Mucosa of descending colon (tissue), 3 donors: Measurements from ENCODE around the gene HOXD11. TPM values are rescaled to one million over a fixed set of nuclear protein-coding genes. Genes with fewer than 3 reads are reported as not detected.

Experiments
- ATAC-seq: fragments of 200-7000 bp; cut with Tn5 transposase; one replicate; pipeline ENCODE4 v1.9.1; 2020; ENCODE audit warnings: mild to moderate bottlenecking, moderate library complexity
- DNase-seq, 3 donors: peaks; one replicate each; pipeline ENCODE4 v3.0.0-alpha.2; 2020
- H3K36me3 ChIP-seq: fragments of 200-600 bp; one replicate; pipeline ENCODE4 v1.8.0; 2021; ENCODE audit warnings: low read depth, mild to moderate bottlenecking
- H3K4me1 ChIP-seq: fragments of 200-600 bp; one replicate; pipeline ENCODE4 v1.8.0; 2021; ENCODE audit warnings: low read depth, mild to moderate bottlenecking
- H3K4me3 ChIP-seq: fragments of 200-600 bp; one replicate; pipeline ENCODE4 v1.8.0; 2021; ENCODE audit warnings: mild to moderate bottlenecking
- H3K9me3 ChIP-seq: fragments of 200-600 bp; one replicate; pipeline ENCODE4 v1.8.0; 2021; ENCODE audit warnings: mild to moderate bottlenecking
- intact Hi-C, 2 donors: fragments of 100-400 bp; cut with DNase I in 1 of 2; cut with micrococcal nuclease in 1 of 2; formaldehyde crosslinking; loops; one replicate each; pipeline versions ENCODE4 v1.11.0 to v1.11.1; 2022; cut with DNase I, micrococcal nuclease
- microRNA-seq: library from miRNA; unstranded; fragments of <30 nt; microRNA quantifications from one replicate; pipeline ENCODE4, GENCODE V29; 2019
- total RNA-seq, 3 donors: library from RNA; stranded (reverse); fragmentation: NEBNext Ultra II Directional in 2 of 3; extraction: Animal tissue kit (Norgen Biotek cat#: 25700) in 2 of 3; gene quantifications; one replicate each; pipeline versions ENCODE4 v1.2.1 to v1.2.4, GENCODE V29; 2021 to 2023
- TF ChIP-seq, protein P1 (sequence below): fragments of 200-600 bp; IDR thresholded peaks from one replicate; pipeline ENCODE4 v1.8.0; 2022; ENCODE audit warnings: antibody characterized with exemption, mild to moderate bottlenecking
- donor health status: DM: no; HTN: no; CAD: no; lungs with moderate emphysema.
- donor health status: DM: no; HTN: no; CAD: no.
- donor health status: DM: no; HTN: yes; CAD: no.

HOXD11 gene
- total RNA-seq, 3 donors from 2014 or later = 1.2 to 2.1 (median 2.1) TPM

DNA sequence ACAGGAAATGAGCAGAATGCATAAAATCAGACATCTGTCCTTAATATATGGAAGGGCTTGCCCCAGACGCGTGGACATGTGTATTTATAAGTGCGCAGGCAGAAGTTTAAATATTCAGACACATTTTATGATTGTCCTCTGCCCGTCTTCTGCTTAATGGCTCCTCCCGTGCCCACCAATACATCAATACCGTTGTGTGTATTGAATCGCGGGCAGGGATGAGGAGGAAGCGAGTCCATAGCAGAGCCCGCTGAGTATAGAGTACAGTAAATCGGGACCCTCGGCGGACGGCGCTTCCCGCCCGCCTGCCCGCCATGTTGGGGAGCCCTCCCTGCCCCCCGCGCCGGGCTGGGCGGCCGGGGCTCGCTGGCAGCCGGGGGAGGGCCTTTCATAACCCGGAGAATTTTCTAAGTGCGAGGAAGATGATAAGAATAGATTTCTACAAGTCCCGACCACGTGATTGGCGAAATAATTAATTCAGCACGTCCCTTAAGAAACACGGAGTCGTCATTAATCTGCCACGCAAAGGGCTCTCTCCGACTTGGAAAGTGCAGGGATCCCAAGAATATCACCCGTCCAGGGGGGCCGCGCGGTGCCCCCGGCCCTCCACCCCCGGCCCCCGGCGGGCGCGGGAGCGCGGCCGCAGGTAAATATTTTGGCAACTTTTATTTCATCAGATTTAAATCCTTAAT is 49.9 kb downstream of the HOXD11 start, which contains the start of gene HOXD3:
HOXD3 (plus strand) TSS at position 501 of the 692 bp plus-strand sequence. CDS start 11,808 bp downstream, outside the sequence.
- ATAC-seq (no peak), DNase-seq (no peak)
- intact Hi-C loops = no loop called here
- H3K4me3 ChIP-seq = no peak within 1 kb of the TSS
- H3K4me1 ChIP-seq = peaks cover 15% of the 10 kb centered on the region
- TF ChIP-seq, protein P1, sequence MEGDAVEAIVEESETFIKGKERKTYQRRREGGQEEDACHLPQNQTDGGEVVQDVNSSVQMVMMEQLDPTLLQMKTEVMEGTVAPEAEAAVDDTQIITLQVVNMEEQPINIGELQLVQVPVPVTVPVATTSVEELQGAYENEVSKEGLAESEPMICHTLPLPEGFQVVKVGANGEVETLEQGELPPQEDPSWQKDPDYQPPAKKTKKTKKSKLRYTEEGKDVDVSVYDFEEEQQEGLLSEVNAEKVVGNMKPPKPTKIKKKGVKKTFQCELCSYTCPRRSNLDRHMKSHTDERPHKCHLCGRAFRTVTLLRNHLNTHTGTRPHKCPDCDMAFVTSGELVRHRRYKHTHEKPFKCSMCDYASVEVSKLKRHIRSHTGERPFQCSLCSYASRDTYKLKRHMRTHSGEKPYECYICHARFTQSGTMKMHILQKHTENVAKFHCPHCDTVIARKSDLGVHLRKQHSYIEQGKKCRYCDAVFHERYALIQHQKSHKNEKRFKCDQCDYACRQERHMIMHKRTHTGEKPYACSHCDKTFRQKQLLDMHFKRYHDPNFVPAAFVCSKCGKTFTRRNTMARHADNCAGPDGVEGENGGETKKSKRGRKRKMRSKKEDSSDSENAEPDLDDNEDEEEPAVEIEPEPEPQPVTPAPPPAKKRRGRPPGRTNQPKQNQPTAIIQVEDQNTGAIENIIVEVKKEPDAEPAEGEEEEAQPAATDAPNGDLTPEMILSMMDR = no peak
- no peaks in the 10 kb centered on the region for H3K36me3 ChIP-seq
- no peaks in the 10 kb centered on the region for H3K9me3 ChIP-seq

DNA sequence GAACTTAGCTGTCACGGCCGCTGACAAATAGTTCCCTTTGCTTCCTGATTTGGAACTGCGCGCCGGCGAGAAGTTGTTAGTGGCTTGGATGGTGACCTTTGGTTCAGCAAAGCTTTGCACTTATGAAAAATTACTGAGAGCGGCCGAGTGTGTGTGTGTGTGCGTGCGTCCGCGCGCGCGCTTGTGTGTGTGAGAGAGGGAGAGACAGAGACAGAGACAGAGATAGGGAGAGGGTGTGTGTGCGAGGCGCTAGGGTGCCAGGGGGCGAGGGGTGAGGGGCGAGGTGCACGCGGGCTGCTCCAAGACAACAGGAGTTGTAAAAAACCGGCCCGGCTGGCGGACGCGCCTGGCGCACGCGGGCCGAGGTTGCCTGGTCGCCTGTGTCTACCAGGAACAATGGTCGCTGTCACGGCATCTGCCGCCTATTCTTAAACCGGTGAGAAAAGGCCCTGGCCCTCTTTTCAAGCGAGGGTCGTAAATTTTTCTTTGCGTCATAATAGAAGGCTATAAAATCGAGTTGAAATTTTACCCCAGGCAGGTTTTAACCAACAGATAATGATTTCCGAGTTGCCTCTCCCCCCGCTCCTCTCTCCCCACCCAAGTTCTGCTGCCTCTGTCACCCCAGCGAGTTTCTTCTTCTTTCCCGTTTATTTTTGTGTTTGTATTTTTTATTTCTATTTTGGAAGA is 50.6 kb downstream of the HOXD11 start:
- DNase-seq (peak in 2 of 3 donors; percentile 71 to 77), ATAC-seq (peak; percentile 79)
- intact Hi-C loops = no loop called here
- Histone ChIP-seq H3K4me1 (peaks cover 15% of the 10 kb centered on the region), H3K4me3 (no peak overlapping the region), H3K9me3 (no peaks in the 10 kb centered on the region), H3K36me3 (no peaks in the 10 kb centered on the region)
- TF ChIP-seq, protein P1 = no peak

DNA sequence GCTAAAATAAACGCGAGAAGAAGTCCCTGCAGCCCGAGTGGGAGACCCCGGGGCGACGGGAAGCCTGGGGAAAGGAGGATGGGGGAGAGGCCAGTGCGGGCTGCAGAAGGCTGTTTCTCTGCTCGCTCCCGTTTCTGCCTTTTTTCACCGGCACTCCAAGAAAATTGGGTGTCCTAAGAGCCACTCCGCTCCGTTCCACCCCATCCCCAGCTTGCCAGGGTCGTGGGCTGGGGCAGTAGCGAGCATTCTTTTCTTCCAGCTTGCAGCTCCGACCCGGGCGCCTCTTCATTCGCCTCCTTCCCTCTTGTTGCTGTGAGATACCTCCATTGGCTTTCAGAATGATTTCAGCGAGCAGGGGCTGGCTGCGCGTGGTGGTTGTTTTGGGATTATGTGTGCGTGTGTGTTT is 51.1 kb downstream of the HOXD11 start:
- ATAC-seq (peak; percentile 4), DNase-seq (no peak)
- no peaks in the 10 kb centered on the region for H3K36me3 ChIP-seq
- peaks cover 15% of the 10 kb centered on the region for H3K4me1 ChIP-seq
- no peak overlapping the region for H3K4me3 ChIP-seq
- intact Hi-C loops = no loop called here
- TF ChIP-seq, protein P1 = no peak
- H3K9me3 ChIP-seq = no peaks in the 10 kb centered on the region

DNA sequence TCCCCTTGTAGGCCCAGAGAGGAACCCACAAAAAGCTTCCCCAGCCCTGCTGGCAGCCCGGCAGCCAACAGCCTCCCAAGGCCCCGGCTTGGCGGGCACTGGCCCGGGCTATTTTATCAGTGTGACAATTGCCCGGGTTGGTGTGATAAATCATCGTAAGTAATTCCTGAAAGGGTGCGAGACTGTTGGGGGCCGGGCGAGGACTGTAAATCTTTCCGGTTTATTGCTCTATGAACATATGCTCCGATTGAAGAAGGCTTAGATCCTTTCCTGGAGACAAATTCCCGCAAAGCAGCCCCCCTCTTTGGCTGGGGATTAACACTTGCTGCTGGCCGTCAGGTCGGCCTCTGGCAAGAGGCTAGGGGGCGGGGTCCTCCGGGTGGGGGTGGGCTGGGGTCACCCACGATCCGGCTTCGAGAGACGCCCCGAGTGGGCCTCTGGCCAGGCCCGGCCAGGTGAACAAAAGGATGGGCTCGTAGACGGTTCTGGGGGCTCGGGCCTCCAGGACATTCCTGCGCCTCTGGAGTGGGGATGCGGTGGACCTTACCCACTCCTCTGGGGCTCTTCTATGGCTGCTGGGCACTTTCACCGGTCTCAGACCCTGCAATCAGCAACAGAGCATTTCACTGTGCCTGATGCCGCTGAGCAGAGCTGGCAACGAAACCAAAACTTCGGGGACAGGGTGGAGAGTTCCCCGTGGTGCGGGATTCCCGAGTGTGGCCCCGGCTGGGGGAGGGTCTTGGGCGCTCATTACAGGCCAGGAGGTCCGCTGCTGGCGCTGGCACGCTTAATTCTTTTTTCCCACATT is 52.0 kb downstream of the HOXD11 start:
- no peaks in the 10 kb centered on the region for H3K9me3 ChIP-seq
- peak; percentile 68 for ATAC-seq
- intact Hi-C loops = no loop called here
- no peaks in the 10 kb centered on the region for H3K36me3 ChIP-seq
- TF ChIP-seq, protein P1 = no peak
- no peak for DNase-seq
- H3K4me3 ChIP-seq = no peak overlapping the region
- peaks cover 15% of the 10 kb centered on the region for H3K4me1 ChIP-seq

Small RNAs within 50 kb of the gene (microRNA-seq; reads per million reads assigned to microRNA genes)
- 20,104 reads per million, percentile 97 among the genes with 10 or more reads in this experiment for gene MIR10B

Other genes with a start within 250 kb of the HOXD11 start
- 10 to 100 TPM; 33.4 to 35.9 (median 35.3) TPM for gene LNPK, start 105.0 kb upstream of the HOXD11 start, total RNA-seq
- gene EVX2, start 23.3 kb upstream of the HOXD11 start, total RNA-seq = under 1 TPM in 1 of 3 donors, not detected in 2; 0.12 TPM
- gene HOXD13, start 14.6 kb upstream of the HOXD11 start, total RNA-seq = 1 to 10 TPM in 2 of 3 donors, not detected in 1; 1.1 to 1.5 TPM
- not detected for gene HOXD12, start 7.5 kb upstream of the HOXD11 start, total RNA-seq
- gene HOXD10, start 9.5 kb downstream of the HOXD11 start, total RNA-seq = 1 to 10 TPM; 1.8 to 4.1 (median 3.0) TPM
- gene HOXD9, start 15.4 kb downstream of the HOXD11 start, total RNA-seq = 1 to 10 TPM; 2.1 to 5.6 (median 2.2) TPM
- gene HOXD8, start 22.4 kb downstream of the HOXD11 start, total RNA-seq = 10 to 100 TPM in 1 of 3 donors, 1 to 10 TPM in 2; 4.9 to 13.8 (median 5.6) TPM
- 1 to 10 TPM; 4.7 to 6.5 (median 5.9) TPM for gene HOXD4, start 44.3 kb downstream of the HOXD11 start, total RNA-seq
- gene HOXD3, start 50.0 kb downstream of the HOXD11 start, total RNA-seq = 1 to 10 TPM; 5.8 to 7.0 (median 6.0) TPM
- gene HOXD1, start 81.4 kb downstream of the HOXD11 start, total RNA-seq = 1 to 10 TPM; 2.2 to 5.9 (median 4.6) TPM
- 10 to 100 TPM; 27.5 to 29.9 (median 29.8) TPM for gene MTX2, start 162.2 kb downstream of the HOXD11 start, total RNA-seq